CD4-positive, alpha-beta T cell treated with Interleukin-4 for 1 hour (primary cell): ENCODE measurements around the gene TBL3.

Experiments used
- DNase-seq, 2 donors: peaks; one replicate each; pipeline ENCODE4 v3.0.0-alpha.2; 2020 to 2022

TBL3 gene

GRCh38 chr16:2022723-2023091 is 50.9 kb downstream of the TBL3 start:
- no peak for DNase-seq

- DNase-seq = peak; percentile 93 to 95
These were observed 51.5 kb downstream of the TBL3 start for GRCh38 chr16:2023092-2024031.

- DNase-seq = no peak
These were observed 52.2 kb downstream of the TBL3 start for GRCh38 chr16:2024032-2024420.

- no peak for DNase-seq
These were observed 53.4 kb downstream of the TBL3 start for GRCh38 chr16:2025251-2025650.

GRCh38 chr16:2025878-2026460 is 54.1 kb downstream of the TBL3 start:
- no peak for DNase-seq

GRCh38 chr16:2026461-2027023 is 54.7 kb downstream of the TBL3 start, which contains the start of gene NHERF2:
TSS of gene NHERF2 (plus strand) at chr16:2026902. CDS start at chr16:2027006, 104 bp downstream.
- peak in 1 of 2 donors; percentile 27 for DNase-seq

- DNase-seq = peak in 1 of 2 donors; percentile 17
These were observed 55.5 kb downstream of the TBL3 start for GRCh38 chr16:2027024-2028010.

- DNase-seq = no peak
These were observed 56.3 kb downstream of the TBL3 start for GRCh38 chr16:2028146-2028545.

- DNase-seq = no peak
These were observed 56.9 kb downstream of the TBL3 start for GRCh38 chr16:2028620-2029220.

GRCh38 chr16:2029350-2029749 is 57.5 kb downstream of the TBL3 start:
- DNase-seq = no peak

- no peak for DNase-seq
These were observed 58.2 kb downstream of the TBL3 start for GRCh38 chr16:2030036-2030435.

GRCh38 chr16:2031081-2031577 is 59.3 kb downstream of the TBL3 start:
- DNase-seq = no peak
